Left lung (tissue), 10 donors: ENCODE measurements around the gene RALGPS1. TPM values are rescaled to one million over a fixed set of nuclear protein-coding genes. Genes with fewer than 3 reads are reported as not detected.

Experiments used
- ATAC-seq: fragments of 200-7000 bp; cut with Tn5 transposase; one replicate; pipeline ENCODE4 v1.9.1; 2020; ENCODE audit warnings: moderate library complexity
- DNase-seq, 4 donors: peaks; one replicate each; pipeline ENCODE4 v3.0.0-alpha.2; 2013 to 2020
- H3K27ac ChIP-seq, 2 donors: fragments of 200-600 bp; sonication (generic) in 1 of 2; one replicate each; pipeline versions ENCODE4 v1.5.0 to v1.8.0; 2020 to 2021
- H3K27me3 ChIP-seq, 2 donors: fragments of 200-600 bp; sonication (generic) in 1 of 2; one replicate each; pipeline versions ENCODE4 v1.5.0 to v1.8.0; 2020 to 2021
- H3K36me3 ChIP-seq, 2 donors: fragments of 200-600 bp; sonication (generic) in 1 of 2; one replicate each; pipeline versions ENCODE4 v1.5.0 to v1.8.0; 2020 to 2021
- H3K4me1 ChIP-seq, 2 donors: fragments of 200-600 bp; one replicate each; pipeline ENCODE4 v1.8.0; 2021
- H3K4me3 ChIP-seq, 2 donors: fragments of 200-600 bp; sonication (generic) in 1 of 2; one replicate each; pipeline versions ENCODE4 v1.5.0 to v1.8.0; 2020 to 2021; ENCODE audit warnings: mild to moderate bottlenecking in 1 of 2
- H3K9me3 ChIP-seq, 2 donors: fragments of 200-600 bp; sonication (generic) in 1 of 2; one replicate each; pipeline versions ENCODE4 v1.5.0 to v1.8.0; 2020 to 2021
- intact Hi-C, 2 donors: fragments of 100-400 bp; cut with DNase I; formaldehyde crosslinking; loops; one replicate each; pipeline versions ENCODE4 v1.11.2 to v1.14.2; 2022
- polyA plus RNA-seq, 6 donors: library from polyadenylated mRNA; unstranded; fragments of 120-200 nt; gene quantifications; one replicate each; pipeline ENCODE4 v1.2.1, GENCODE V29; 2013; ENCODE audit not compliant: insufficient read length in 6 of 6
- total RNA-seq, 2 donors: library from RNA; stranded (reverse); fragmentation: NEBNext Ultra II Directional; extraction: Animal tissue kit (Norgen Biotek cat#: 25700); gene quantifications; one replicate each; pipeline ENCODE4 v1.2.1, GENCODE V29; 2021
- TF ChIP-seq, protein P1 (sequence below), 2 donors: fragments of 200-600 bp; sonication (generic) in 1 of 2; IDR thresholded peaks; one replicate each; pipeline versions ENCODE4 v1.5.0 to v1.8.0; 2021; ENCODE audit warnings: antibody characterized with exemption in 2 of 2
- donor health status: DM: no; HTN: yes; CAD: no.
- donor health status: DM: no; HTN: no; CAD: no.

The RALGPS1 gene
- total and polyA plus RNA-seq, 8 donors: 11.9 to 27.6 (median 21.5) TPM

GRCh38 chr9:127237801-127238200 is 323.2 kb downstream of the RALGPS1 start:
- Histone ChIP-seq H3K4me3 (no peak overlapping the region), H3K4me1 (no peaks in the 10 kb centered on the region), H3K27ac (no peak overlapping the region), H3K27me3 (no peaks in the 10 kb centered on the region), H3K9me3 (no peaks in the 10 kb centered on the region), H3K36me3 (no peaks in the 10 kb centered on the region)
- TF ChIP-seq, protein P1, sequence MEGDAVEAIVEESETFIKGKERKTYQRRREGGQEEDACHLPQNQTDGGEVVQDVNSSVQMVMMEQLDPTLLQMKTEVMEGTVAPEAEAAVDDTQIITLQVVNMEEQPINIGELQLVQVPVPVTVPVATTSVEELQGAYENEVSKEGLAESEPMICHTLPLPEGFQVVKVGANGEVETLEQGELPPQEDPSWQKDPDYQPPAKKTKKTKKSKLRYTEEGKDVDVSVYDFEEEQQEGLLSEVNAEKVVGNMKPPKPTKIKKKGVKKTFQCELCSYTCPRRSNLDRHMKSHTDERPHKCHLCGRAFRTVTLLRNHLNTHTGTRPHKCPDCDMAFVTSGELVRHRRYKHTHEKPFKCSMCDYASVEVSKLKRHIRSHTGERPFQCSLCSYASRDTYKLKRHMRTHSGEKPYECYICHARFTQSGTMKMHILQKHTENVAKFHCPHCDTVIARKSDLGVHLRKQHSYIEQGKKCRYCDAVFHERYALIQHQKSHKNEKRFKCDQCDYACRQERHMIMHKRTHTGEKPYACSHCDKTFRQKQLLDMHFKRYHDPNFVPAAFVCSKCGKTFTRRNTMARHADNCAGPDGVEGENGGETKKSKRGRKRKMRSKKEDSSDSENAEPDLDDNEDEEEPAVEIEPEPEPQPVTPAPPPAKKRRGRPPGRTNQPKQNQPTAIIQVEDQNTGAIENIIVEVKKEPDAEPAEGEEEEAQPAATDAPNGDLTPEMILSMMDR (IDR thresholded peaks at IDR 0.05): no peak
- no peak for DNase-seq
- intact Hi-C loops: no loop called here
- no peak for ATAC-seq

- intact Hi-C loops: no loop called here
- DNase-seq: no peak
- no peaks in the 10 kb centered on the region for H3K27me3 ChIP-seq
- TF ChIP-seq, protein P1 (IDR thresholded peaks at IDR 0.05): no peak
- peaks cover 0 to 6% of the 10 kb centered on the region in 2 donors for H3K4me1 ChIP-seq
- H3K4me3 ChIP-seq: no peak overlapping the region
- no peaks in the 10 kb centered on the region for H3K9me3 ChIP-seq
- no peak for ATAC-seq
- no peaks in the 10 kb centered on the region for H3K36me3 ChIP-seq
- H3K27ac ChIP-seq: no peak overlapping the region
Observed at GRCh38 chr9:127241354-127241753, 326.8 kb downstream of the RALGPS1 start.

GRCh38 chr9:127244609-127245601 is 330.3 kb downstream of the RALGPS1 start:
- peaks cover 0 to 6% of the 10 kb centered on the region in 2 donors for H3K4me1 ChIP-seq
- TF ChIP-seq, protein P1 (IDR thresholded peaks at IDR 0.05): no peak
- no peaks in the 10 kb centered on the region for H3K36me3 ChIP-seq
- intact Hi-C loops: no loop called here
- peak overlapping the region; percentile 52 to 64 for H3K4me3 ChIP-seq
- H3K27me3 ChIP-seq: no peaks in the 10 kb centered on the region
- peak; percentile 100 for ATAC-seq
- H3K9me3 ChIP-seq: no peaks in the 10 kb centered on the region
- peak overlapping the region; percentile 63 to 73 for H3K27ac ChIP-seq
- peak; percentile 92 to 98 (median 98) for DNase-seq

GRCh38 chr9:127245637-127246164 is 331.1 kb downstream of the RALGPS1 start:
- DNase-seq (no peak), ATAC-seq (no peak)
- Histone ChIP-seq H3K27me3 (no peaks in the 10 kb centered on the region), H3K27ac (no peak overlapping the region), H3K9me3 (no peaks in the 10 kb centered on the region), H3K36me3 (no peaks in the 10 kb centered on the region), H3K4me3 (peak overlapping the region; percentile 52 to 64), H3K4me1 (peaks cover 0 to 6% of the 10 kb centered on the region in 2 donors)
- intact Hi-C loops: no loop called here
- TF ChIP-seq, protein P1 (IDR thresholded peaks at IDR 0.05): no peak

- peaks cover 0 to 6% of the 10 kb centered on the region in 2 donors for H3K4me1 ChIP-seq
- intact Hi-C loops: no loop called here
- no peak for ATAC-seq
Observed at GRCh38 chr9:127248241-127248640, 333.7 kb downstream of the RALGPS1 start.

More at GRCh38 chr9:127248241-127248640, 333.7 kb downstream of the RALGPS1 start:
- DNase-seq: no peak
- no peak overlapping the region for H3K4me3 ChIP-seq
- H3K27ac ChIP-seq: no peak overlapping the region
- no peaks in the 10 kb centered on the region for H3K9me3 ChIP-seq
- TF ChIP-seq, protein P1 (IDR thresholded peaks at IDR 0.05): no peak
- H3K36me3 ChIP-seq: no peaks in the 10 kb centered on the region
- H3K27me3 ChIP-seq: no peaks in the 10 kb centered on the region
